Caco-2 (cell line): ENCODE data around the gene LRMDA. TPM values are rescaled to one million over a fixed set of nuclear protein-coding genes. Genes with fewer than 3 reads are reported as not detected.

Experiments
- BruUV-seq: library from RNA; stranded (reverse); fragments of 400-500 nt; replicated peaks from 2 replicates; lab custom pipeline; 2021; lab: Mats Ljungman, UMichigan
- CTCF ChIA-PET: fragments of 300-600 bp; sonication (Branson Sonifier 250); formaldehyde crosslinking; loops from one replicate; lab custom pipeline; 2022; ENCODE audit warnings: antibody characterized with exemption; lab: Charles Lee
- POLR2A ChIA-PET: fragments of 300-600 bp; sonication (Branson Sonifier 250); formaldehyde crosslinking; loops from one replicate; lab custom pipeline; 2022; ENCODE audit warnings: antibody characterized with exemption; lab: Charles Lee
- DNase-seq, 2 experiments: peaks; one replicate each; pipeline versions ENCODE4 v3.0.0 to v3.0.0-alpha.2; 2020 to 2022
- H3K27me3 ChIP-seq: replicated peaks from 2 replicates; pipeline ENCODE4 v1.6.0; 2011; ENCODE audit warnings: low read length; ENCODE audit not compliant: control insufficient read depth, insufficient read depth
- H3K36me3 ChIP-seq: 2 replicates; pipeline ENCODE4 v1.5.1; 2011; ENCODE audit warnings: low read length; ENCODE audit not compliant: control insufficient read depth, insufficient read depth
- H3K4me1 ChIP-seq: fragments of 250-450 bp; sonication (Bioruptor Pico); 2 replicates; pipeline ENCODE4 v1.5.1; 2020; ENCODE audit warnings: mild to moderate bottlenecking
- H3K4me3 ChIP-seq: 2 replicates; pipeline ENCODE4 v1.5.1; 2011; ENCODE audit warnings: low read depth, mild to moderate bottlenecking, control low read depth, low read length
- H3K9me3 ChIP-seq: fragments of 250-450 bp; sonication (Bioruptor Pico); 2 replicates; pipeline ENCODE4 v1.5.1; 2020; ENCODE audit warnings: mild to moderate bottlenecking, moderate library complexity
- H3K27ac Mint-ChIP-seq: one replicate; pipeline ENCODE4 v1.8.0; 2022; ENCODE audit warnings: mixed read lengths; ENCODE audit not compliant: unreplicated experiment
- H3K27me3 Mint-ChIP-seq: one replicate; pipeline ENCODE4 v1.8.0; 2022; ENCODE audit warnings: mixed read lengths; ENCODE audit not compliant: insufficient read depth, unreplicated experiment
- H3K36me3 Mint-ChIP-seq: one replicate; pipeline ENCODE4 v1.8.0; 2022; ENCODE audit warnings: mild to moderate bottlenecking, mixed read lengths; ENCODE audit not compliant: insufficient read depth, unreplicated experiment
- H3K4me1 Mint-ChIP-seq: one replicate; pipeline ENCODE4 v1.8.0; 2022; ENCODE audit warnings: low read depth, mixed read lengths; ENCODE audit not compliant: unreplicated experiment
- H3K4me3 Mint-ChIP-seq: one replicate; pipeline ENCODE4 v1.8.0; 2022; ENCODE audit warnings: mild to moderate bottlenecking, moderate library complexity, mixed read lengths; ENCODE audit not compliant: unreplicated experiment
- H3K9me3 Mint-ChIP-seq: one replicate; pipeline ENCODE4 v1.8.0; 2022; ENCODE audit warnings: mixed read lengths; ENCODE audit not compliant: unreplicated experiment
- intact Hi-C: fragments of 100-400 bp; cut with micrococcal nuclease; formaldehyde crosslinking; loops from one replicate; pipeline ENCODE4 v1.10.0; 2022; ENCODE audit not compliant: unreplicated experiment
- total RNA-seq: library from RNA; stranded (reverse); gene quantifications from 2 replicates; pipeline ENCODE4 v1.2.3, GENCODE V29; 2022
- TF ChIP-seq, protein P1 (sequence below), 2 experiments: fragments of 200-600 bp in 1 of 2; IDR thresholded peaks; 1 replicate in 1 of 2; 2 replicates in 1 of 2; pipeline versions ENCODE4 v1.5.1 to v1.8.0; 2011 to 2022; ENCODE audit warnings: antibody characterized with exemption in 1 of 2, control low read depth in 1 of 2, inconsistent platforms in 1 of 2, low read depth in 1 of 2, low read length in 1 of 2, mild to moderate bottlenecking in 1 of 2, moderate library complexity in 1 of 2; ENCODE audit not compliant: insufficient read depth in 1 of 2, severe bottlenecking in 1 of 2, unreplicated experiment in 1 of 2

LRMDA gene
- total RNA-seq, 1 experiment from 2014 or later, result 18.5 TPM

DNA sequence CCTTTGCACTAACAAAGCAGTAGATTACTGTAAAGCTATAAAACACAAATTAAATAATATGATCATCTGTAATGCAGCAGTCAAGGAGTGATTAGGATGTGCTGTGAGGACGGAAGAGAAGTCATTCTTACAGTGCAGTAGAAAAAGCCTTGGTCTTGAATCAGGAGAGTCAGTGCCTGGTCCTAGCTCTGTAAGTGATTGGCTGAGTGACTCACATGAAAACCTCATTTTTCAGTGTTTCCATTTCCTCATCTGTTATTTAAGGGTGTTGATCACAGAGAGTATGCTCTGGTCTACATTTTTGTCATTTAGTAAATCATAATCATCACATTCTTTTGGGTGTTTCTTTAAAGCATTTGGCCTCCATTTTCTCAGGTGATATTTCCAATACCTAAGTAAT lies 717.8 kb downstream of the LRMDA start:
- Histone ChIP-seq H3K9me3 (peaks cover 13% of the 10 kb centered on the region), H3K36me3 (no peaks in the 10 kb centered on the region), H3K4me1 (peaks cover 26% of the 10 kb centered on the region), H3K4me3 (no peak overlapping the region), H3K27me3 (no peaks in the 10 kb centered on the region)
- Mint-ChIP-seq H3K4me3 (no peak overlapping the region), H3K36me3 (peaks cover 12% of the 10 kb centered on the region), H3K27me3 (no peaks in the 10 kb centered on the region), H3K9me3 (peaks cover 16% of the 10 kb centered on the region), H3K27ac (peak overlapping the region; percentile 99), H3K4me1 (peaks cover 28% of the 10 kb centered on the region)
- ChIA-PET POLR2A (no interaction called here), CTCF (interaction anchor here (0.7 to 2.4 kb wide), 2 partner anchors 42 to 154 kb away, joined by 5 to 8 read pairs; no protein-coding TSS in a partner anchor)
- TF ChIP-seq, protein P1, sequence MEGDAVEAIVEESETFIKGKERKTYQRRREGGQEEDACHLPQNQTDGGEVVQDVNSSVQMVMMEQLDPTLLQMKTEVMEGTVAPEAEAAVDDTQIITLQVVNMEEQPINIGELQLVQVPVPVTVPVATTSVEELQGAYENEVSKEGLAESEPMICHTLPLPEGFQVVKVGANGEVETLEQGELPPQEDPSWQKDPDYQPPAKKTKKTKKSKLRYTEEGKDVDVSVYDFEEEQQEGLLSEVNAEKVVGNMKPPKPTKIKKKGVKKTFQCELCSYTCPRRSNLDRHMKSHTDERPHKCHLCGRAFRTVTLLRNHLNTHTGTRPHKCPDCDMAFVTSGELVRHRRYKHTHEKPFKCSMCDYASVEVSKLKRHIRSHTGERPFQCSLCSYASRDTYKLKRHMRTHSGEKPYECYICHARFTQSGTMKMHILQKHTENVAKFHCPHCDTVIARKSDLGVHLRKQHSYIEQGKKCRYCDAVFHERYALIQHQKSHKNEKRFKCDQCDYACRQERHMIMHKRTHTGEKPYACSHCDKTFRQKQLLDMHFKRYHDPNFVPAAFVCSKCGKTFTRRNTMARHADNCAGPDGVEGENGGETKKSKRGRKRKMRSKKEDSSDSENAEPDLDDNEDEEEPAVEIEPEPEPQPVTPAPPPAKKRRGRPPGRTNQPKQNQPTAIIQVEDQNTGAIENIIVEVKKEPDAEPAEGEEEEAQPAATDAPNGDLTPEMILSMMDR (IDR thresholded peaks at IDR 0.05; ENCODE audit: insufficient read depth in 1 of 2, low read depth in 1 of 2, low read length in 1 of 2, severe bottlenecking in 1 of 2, unreplicated experiment in 1 of 2), result no peak
- intact Hi-C loops, result no loop called here
- BruUV-seq, result no TSS peak
- no peak for DNase-seq

DNA sequence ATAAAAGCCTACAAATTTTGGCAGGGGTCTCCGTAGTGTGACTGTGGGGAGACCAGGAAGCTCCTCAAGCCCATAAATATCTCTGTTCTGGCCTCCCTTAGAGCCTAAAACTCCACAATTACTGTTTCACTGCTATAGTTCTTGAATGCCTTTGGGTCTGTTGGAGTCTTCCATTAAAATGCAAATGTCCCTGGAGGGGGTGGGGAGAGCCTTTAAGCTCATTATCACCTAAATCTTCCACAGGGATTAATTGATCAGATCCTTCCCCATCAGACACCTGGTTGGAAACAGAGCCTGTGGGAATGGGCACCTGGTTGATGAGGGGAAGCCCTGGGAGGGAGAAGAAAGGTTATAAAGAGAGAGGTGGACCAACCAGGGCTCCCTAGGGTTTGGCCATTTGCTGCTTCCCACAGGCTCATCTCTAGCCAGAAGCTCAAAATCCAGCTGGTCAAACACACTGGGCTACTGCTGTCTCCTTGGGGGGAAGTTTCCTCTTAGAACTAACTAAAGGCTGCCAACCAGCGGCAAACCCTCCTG lies 718.2 kb downstream of the LRMDA start:
- H3K4me3 Mint-ChIP-seq, result peak overlapping the region; percentile 68
- intact Hi-C loops, result loop anchor here (1.0 to 2.0 kb wide), 7 partner anchors 35 to 747 kb away; no protein-coding TSS in a partner anchor
- Histone ChIP-seq H3K9me3 (peaks cover 13% of the 10 kb centered on the region), H3K4me3 (no peak overlapping the region), H3K36me3 (no peaks in the 10 kb centered on the region), H3K4me1 (peaks cover 26% of the 10 kb centered on the region), H3K27me3 (no peaks in the 10 kb centered on the region)
- peaks cover 12% of the 10 kb centered on the region for H3K36me3 Mint-ChIP-seq
- TF ChIP-seq, protein P1 (IDR thresholded peaks at IDR 0.05; ENCODE audit: insufficient read depth in 1 of 2, low read depth in 1 of 2, low read length in 1 of 2, severe bottlenecking in 1 of 2, unreplicated experiment in 1 of 2), result no peak
- CTCF ChIA-PET, result interaction anchor here (0.7 to 2.4 kb wide), 2 partner anchors 41 to 153 kb away, joined by 5 to 8 read pairs; no protein-coding TSS in a partner anchor
- H3K9me3 Mint-ChIP-seq, result peaks cover 21% of the 10 kb centered on the region
- POLR2A ChIA-PET, result interaction anchor here (0.8 to 1.3 kb wide), 3 partner anchors 41 to 153 kb away, joined by 3 to 13 read pairs (median 8); no protein-coding TSS in a partner anchor
- DNase-seq, result no peak
- peaks cover 28% of the 10 kb centered on the region for H3K4me1 Mint-ChIP-seq
- BruUV-seq, result TSS peak; percentile 95
- H3K27me3 Mint-ChIP-seq, result no peaks in the 10 kb centered on the region
- H3K27ac Mint-ChIP-seq, result peak overlapping the region; percentile 99

DNA sequence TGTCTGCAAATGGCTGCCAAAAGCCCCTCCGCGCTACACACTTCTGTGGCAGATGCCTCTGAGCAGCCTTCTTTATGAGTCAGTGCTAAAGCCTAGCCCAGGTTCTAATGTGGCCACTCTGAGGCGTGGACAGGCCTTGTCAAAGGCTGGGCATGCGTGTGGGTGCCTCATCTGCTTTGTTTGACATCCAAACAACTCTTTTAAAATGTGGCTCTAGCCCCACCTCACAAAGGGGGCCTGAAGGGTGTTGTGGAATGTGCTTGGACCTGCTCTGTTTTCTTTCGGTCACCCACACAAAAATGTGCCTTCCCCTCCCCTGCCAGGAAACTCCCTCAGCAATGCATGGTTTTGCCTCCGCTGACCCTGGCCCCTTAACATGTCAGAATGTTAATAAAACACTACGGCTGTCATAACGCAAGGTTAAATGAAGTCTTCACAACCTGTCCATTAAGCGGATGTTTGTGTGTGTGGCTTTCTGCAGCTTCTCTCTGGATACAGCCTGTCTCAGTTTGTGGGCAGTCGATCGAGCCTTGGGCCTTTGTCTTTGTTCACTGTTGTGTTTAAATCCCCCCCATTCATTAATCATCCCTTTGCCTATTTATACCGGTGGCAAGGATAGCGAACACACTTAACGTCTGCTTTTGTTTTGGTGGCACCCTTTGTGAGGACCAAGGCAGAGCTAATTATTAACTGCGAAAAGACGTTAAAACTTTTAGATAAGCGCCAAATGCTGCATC lies 718.9 kb downstream of the LRMDA start:
- peak overlapping the region; percentile 17; the same call in 1 of the 2 replicates for H3K4me3 ChIP-seq
- Mint-ChIP-seq H3K4me3 (peak overlapping the region; percentile 68), H3K36me3 (peaks cover 12% of the 10 kb centered on the region), H3K27me3 (no peaks in the 10 kb centered on the region), H3K9me3 (peaks cover 17% of the 10 kb centered on the region), H3K27ac (peak overlapping the region; percentile 99), H3K4me1 (peaks cover 28% of the 10 kb centered on the region)
- H3K4me1 ChIP-seq, result peaks cover 26% of the 10 kb centered on the region
- H3K27me3 ChIP-seq, result no peaks in the 10 kb centered on the region
- POLR2A ChIA-PET, result interaction anchor here (0.8 to 1.3 kb wide), 3 partner anchors 41 to 153 kb away, joined by 3 to 13 read pairs (median 8); no protein-coding TSS in a partner anchor
- H3K9me3 ChIP-seq, result peaks cover 13% of the 10 kb centered on the region
- intact Hi-C loops, result loop anchor here (1.0 to 2.0 kb wide), 7 partner anchors 36 to 748 kb away; no protein-coding TSS in a partner anchor
- H3K36me3 ChIP-seq, result no peaks in the 10 kb centered on the region
- BruUV-seq, result no TSS peak
- TF ChIP-seq, protein P1 (IDR thresholded peaks at IDR 0.05; ENCODE audit: insufficient read depth in 1 of 2, low read depth in 1 of 2, low read length in 1 of 2, severe bottlenecking in 1 of 2, unreplicated experiment in 1 of 2), result no peak
- peak; percentile 93 to 95 for DNase-seq
- CTCF ChIA-PET, result interaction anchor here (0.7 to 2.4 kb wide), 3 partner anchors 41 to 153 kb away, joined by 3 to 8 read pairs (median 5); no protein-coding TSS in a partner anchor
